Stimulated activated CD4-positive, alpha-beta T cell treated with anti-CD3 and anti-CD28 coated beads, Interleukin-1b, Interleukin-23, amount 100 ng/mL, for 24 hours (primary cell): ENCODE measurements around the gene RAPGEF2.

Experiments used
- DNase-seq, 4 experiments: peaks; one replicate each; pipeline ENCODE4 v3.0.0-alpha.2; 2020; ENCODE audit warnings: low read depth in 4 of 4, low spot score in 1 of 4

Gene RAPGEF2

DNA sequence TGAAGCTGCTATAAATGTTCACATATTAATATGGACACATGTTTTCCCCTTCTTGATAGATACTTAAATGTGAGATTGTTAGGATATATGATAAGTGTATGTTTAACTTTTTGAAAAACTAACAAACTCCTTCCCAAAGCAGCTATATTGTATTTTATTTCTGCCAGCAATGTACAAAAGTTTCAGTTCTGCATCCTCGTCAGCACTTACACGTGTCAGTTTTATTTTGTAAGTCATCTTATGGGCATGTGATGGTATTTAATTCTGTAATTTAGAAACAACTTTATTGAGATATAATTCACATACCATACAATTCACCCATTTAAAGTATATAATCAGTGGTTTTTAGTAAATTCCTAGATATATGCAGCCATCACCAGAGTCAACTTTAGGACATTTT lies 31.6 kb downstream of the RAPGEF2 start:
- DNase-seq, result no peak

DNA sequence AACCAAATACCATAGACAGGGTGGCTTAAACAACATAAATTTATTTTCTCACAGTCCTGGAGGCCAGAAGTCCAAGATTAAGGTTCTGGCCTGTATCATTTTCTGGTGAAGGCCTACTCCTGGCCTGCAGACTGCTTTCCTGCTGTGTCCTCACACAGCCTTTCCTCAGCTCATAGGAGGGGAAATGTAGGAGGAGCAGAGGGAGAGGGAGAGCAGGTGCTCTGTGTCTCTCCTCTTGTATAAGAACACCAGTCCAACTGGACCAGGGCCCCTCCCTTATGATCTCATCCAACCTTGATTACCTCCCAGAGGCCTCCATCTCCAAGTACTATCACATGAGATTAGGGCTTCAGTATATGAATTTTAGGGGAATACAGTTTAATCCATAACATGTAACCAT lies 34.3 kb downstream of the RAPGEF2 start:
- no peak for DNase-seq

DNA sequence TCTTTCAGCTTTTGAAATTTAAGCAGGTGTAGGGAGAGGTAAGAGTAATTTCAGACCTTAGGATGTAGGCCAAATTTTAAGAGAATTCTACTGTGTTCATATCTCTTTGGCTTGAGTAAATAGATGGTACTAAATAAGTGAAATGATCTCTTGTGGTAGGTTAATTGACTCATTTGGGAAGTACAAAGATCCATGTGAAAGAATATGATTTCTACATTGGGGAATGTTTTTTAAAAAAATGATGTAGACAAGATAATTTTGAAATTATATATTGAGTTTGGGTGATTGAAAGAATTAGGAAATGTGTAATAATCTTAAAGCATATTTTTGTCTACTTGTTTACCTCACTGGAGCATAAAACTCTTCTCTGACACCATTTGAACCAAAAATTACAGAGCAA lies 35.6 kb downstream of the RAPGEF2 start:
- no peak for DNase-seq

- no peak for DNase-seq
Observed at GRCh38 chr4:159141193-159141592, 38.3 kb downstream of the RAPGEF2 start.

DNA sequence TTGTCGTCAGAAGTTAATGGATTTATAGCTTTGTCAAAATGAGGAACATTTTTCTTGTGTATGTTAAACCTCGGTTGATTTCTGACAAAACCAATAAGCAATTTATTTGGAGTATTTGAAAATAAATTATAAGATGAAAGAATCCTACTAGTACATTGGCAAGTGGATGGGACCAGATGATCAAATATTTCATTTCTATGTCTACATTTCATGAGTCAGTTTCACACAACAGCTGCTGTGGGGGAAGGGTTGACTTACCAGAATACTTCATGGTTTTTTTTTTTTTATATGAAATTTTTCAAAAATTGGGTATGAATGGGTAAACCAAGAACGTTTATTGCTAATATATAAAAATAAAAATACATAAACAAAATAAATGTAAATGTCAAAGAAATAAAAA lies 39.4 kb downstream of the RAPGEF2 start:
- no peak for DNase-seq

- DNase-seq, result no peak
Observed at GRCh38 chr4:159142681-159143384, 40.0 kb downstream of the RAPGEF2 start.

DNA sequence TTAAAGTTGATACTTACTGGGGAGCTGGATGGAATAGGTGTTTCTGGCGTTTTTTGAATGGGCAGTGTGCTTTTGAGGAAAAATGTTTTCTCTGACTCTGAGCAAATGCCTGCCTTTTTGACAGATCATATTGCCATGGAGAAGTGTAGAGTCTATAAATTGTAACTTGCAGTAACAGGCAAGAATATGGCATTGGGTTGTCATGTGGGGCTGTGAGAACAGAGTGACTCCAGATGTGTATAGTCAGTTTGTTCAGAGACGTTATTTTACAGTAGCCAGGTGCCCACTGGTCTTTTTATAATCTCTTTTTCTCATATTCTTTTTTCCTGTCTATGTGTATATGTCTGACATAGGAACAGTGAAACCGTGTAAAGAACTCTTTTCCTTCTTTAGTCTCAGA lies 40.8 kb downstream of the RAPGEF2 start:
- DNase-seq, result no peak

GRCh38 chr4:159144112-159144694 lies 41.3 kb downstream of the RAPGEF2 start:
- DNase-seq, result no peak

DNA sequence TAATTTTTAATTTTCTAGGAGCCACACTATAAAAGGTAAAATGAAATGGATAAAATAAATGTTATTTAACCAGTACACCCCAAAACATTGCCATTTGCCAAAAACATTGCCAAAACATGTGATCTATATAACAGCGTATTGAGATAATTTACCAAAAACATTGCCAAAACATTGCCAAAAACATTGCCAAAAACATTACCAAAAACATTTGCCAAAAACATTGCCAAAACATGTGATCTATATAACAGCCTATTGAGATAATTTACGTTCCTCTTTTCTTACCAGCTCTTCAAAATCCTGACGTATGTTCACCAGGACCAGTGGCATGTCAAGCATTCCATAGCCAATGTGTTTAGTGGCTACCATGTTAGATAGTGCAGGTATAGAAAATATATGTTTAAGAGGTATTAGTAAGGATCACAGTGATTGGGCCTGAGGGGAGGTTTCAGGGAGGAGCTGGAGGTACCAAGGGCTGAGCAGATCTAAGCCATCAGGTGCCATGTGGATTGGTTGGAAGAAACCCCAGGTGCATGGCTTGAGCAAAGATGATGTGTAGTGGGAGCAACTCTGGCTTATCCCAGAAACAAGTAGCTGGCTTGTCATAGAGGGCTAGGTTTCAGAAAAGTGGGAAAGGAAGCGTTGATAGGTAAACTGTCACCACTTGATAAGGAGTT lies 42.6 kb downstream of the RAPGEF2 start:
- DNase-seq, result no peak

GRCh38 chr4:159145992-159146330 lies 43.1 kb downstream of the RAPGEF2 start:
- DNase-seq, result no peak

DNA sequence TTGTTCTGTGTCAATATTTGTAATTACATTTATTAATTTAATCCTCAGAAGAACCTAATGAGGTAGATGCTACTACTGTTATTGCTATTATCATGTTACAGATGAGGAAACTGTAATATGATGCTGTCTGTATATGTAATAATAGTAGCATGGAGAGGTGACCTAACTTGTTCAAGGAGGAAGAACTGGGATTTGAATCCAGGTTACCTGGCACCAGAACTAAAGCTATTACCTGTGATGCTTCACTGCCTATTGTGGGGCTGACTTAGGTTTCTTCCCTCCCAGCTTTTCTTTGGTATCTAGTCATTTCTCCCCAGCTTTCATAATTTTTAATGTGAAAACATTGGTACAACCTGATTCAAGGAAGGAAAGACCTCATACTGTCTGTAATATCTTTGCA lies 43.6 kb downstream of the RAPGEF2 start:
- DNase-seq, result no peak

- DNase-seq, result no peak
Observed at GRCh38 chr4:159148441-159148840, 45.6 kb downstream of the RAPGEF2 start.

DNA sequence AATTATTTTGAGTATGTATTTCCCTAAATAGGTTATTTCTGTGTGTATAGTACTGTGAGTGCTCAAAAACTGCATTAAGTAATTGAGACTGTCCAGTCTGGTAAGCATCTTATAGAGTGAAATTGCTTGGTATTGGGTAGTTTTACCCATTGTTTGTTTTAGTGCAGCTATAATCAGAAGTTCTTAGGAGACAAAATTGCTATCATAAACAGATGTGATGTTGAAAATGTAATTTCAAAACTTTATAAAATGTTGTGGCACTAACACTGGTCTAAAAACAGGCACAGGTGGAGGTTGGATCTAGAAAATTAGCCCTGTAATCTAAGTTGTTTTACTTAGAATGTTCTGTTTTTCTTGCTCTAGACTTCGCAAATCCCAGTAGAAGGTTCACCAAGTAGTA lies 46.8 kb downstream of the RAPGEF2 start:
- DNase-seq, result no peak

GRCh38 chr4:159150396-159150795 lies 47.5 kb downstream of the RAPGEF2 start:
- DNase-seq, result no peak

- DNase-seq, result no peak
Observed at GRCh38 chr4:159150821-159151390, 48.0 kb downstream of the RAPGEF2 start.

DNA sequence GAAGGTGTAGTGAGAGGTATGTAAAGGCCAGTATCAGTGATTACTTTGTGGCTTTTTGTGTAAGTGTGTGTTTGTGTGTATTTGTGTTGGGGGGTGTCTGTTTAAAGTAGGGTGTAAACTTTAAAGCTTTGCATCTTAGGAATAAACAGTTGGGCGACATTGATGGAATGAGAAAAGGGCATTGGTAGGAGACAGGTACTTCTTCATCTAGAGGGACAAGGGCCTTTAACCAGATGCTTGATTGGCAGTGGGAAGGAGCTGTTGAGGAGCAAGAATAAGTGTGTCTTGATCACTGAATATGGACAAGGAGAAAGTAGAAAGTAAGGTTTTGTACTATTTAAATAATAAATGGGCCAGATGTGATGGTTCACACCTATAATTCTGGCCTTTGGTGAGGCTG lies 48.8 kb downstream of the RAPGEF2 start:
- no peak for DNase-seq

GRCh38 chr4:159152181-159152580 lies 49.3 kb downstream of the RAPGEF2 start:
- no peak for DNase-seq

GRCh38 chr4:159153669-159154068 lies 50.8 kb downstream of the RAPGEF2 start:
- no peak for DNase-seq

- no peak for DNase-seq
Observed at GRCh38 chr4:159155119-159155518, 52.2 kb downstream of the RAPGEF2 start.

- DNase-seq, result no peak
Observed at GRCh38 chr4:159158083-159158617, 55.3 kb downstream of the RAPGEF2 start.

- no peak for DNase-seq
Observed at GRCh38 chr4:159158985-159159384, 56.1 kb downstream of the RAPGEF2 start.

- no peak for DNase-seq
Observed at GRCh38 chr4:159159611-159160010, 56.7 kb downstream of the RAPGEF2 start.
